K562 (cell line): Measurements from ENCODE around the gene C1orf174. TPM values are rescaled to one million over a fixed set of nuclear protein-coding genes. Genes with fewer than 3 reads are reported as not detected.
A peak's percentile ranks its signal among the peaks of the same experiment; 100 is the strongest.

Experiments used
- BCL6 ChIP-seq: fragments of 250-450 bp; sonication (Bioruptor Pico); IDR thresholded peaks from 2 replicates; pipeline ENCODE4 v1.4.0; 2020
- CBX8 ChIP-seq: fragments of 200-600 bp; sonication (generic); IDR thresholded peaks from 2 replicates; pipeline ENCODE4 v1.6.1; 2012; ENCODE audit warnings: borderline replicate concordance, mixed run types, low read depth, mild to moderate bottlenecking, moderate library complexity, mixed read lengths, low read length, control low read depth, inconsistent platforms; ENCODE audit not compliant: poor library complexity, severe bottlenecking; ENCODE audit errors: extremely low read depth
- EWSR1 ChIP-seq: fragments of 450-650 bp; IDR thresholded peaks from 2 replicates; pipeline ENCODE4 v1.6.1; 2018; ENCODE audit warnings: borderline replicate concordance, mild to moderate bottlenecking, low read depth, moderate library complexity; ENCODE audit not compliant: partially characterized antibody
- FOS ChIP-seq: IDR thresholded peaks from 3 replicates; pipeline ENCODE4 v1.6.1; 2011; ENCODE audit not compliant: insufficient read length; ENCODE audit errors: extremely low read depth
- FOXK2 ChIP-seq, 2 experiments: fragments of 450-650 bp; IDR thresholded peaks in 1 of 2; conservative IDR thresholded peaks in 1 of 2; 2 replicates each; pipeline ENCODE4 v1.6.1; 2016; ENCODE audit warnings: low read depth in 2 of 2, mild to moderate bottlenecking in 1 of 2
- HDAC2 ChIP-seq: fragments of 450-650 bp; IDR thresholded peaks from 2 replicates; pipeline ENCODE4 v1.6.1; 2016; ENCODE audit warnings: mild to moderate bottlenecking
- ILF3 ChIP-seq: fragments of 450-650 bp; IDR thresholded peaks from 2 replicates; pipeline ENCODE4 v1.6.1; 2018; ENCODE audit warnings: antibody characterized with exemption, mild to moderate bottlenecking, moderate library complexity, borderline replicate concordance
- KAT2B ChIP-seq: IDR thresholded peaks from one replicate; pipeline ENCODE4 v1.6.1; 2012; ENCODE audit warnings: low read depth, mild to moderate bottlenecking, control low read depth, inconsistent platforms, low read length, moderate library complexity
- MECOM ChIP-seq: fragments of 250-450 bp; sonication (Bioruptor Pico); IDR thresholded peaks from 2 replicates; pipeline ENCODE4 v1.8.0; 2022; ENCODE audit warnings: inconsistent platforms
- PML ChIP-seq: IDR thresholded peaks from 2 replicates; pipeline ENCODE4 v1.6.1; 2012; ENCODE audit warnings: low read length, inconsistent platforms
- SPI1 ChIP-seq: IDR thresholded peaks from 2 replicates; pipeline ENCODE4 v1.6.1; 2011; ENCODE audit warnings: low read depth, low read length, control low read depth, borderline replicate concordance
- SREBF1 ChIP-seq: fragments of 150-350 bp; IDR thresholded peaks from 2 replicates; pipeline ENCODE4 v1.6.1; 2014; ENCODE audit warnings: antibody characterized with exemption, low read depth, low read length, borderline replicate concordance
- TCF3 ChIP-seq: sonication (generic); formaldehyde crosslinking; IDR thresholded peaks from 2 replicates; pipeline ENCODE4 v1.4.0; 2020; ENCODE audit warnings: mild to moderate bottlenecking, missing genetic modification reagents
- ZBTB26 ChIP-seq: fragments of 450-650 bp; formaldehyde crosslinking; IDR thresholded peaks from 2 replicates; pipeline ENCODE4 v1.4.0; 2022; ENCODE audit warnings: missing genetic modification characterization
- ZEB2 ChIP-seq: fragments of 450-650 bp; IDR thresholded peaks from 2 replicates; pipeline ENCODE4 v1.6.1; 2016
- ZFP91 ChIP-seq: sonication (generic); formaldehyde crosslinking; IDR thresholded peaks from 2 replicates; pipeline ENCODE4 v1.8.0; 2022; ENCODE audit warnings: mild to moderate bottlenecking, missing genetic modification reagents
- ZMIZ1 ChIP-seq, 2 experiments: fragments of 150-350 bp in 1 of 2; IDR thresholded peaks; 2 replicates each; pipeline ENCODE4 v1.6.1; 2012 to 2016; ENCODE audit warnings: low read depth in 2 of 2, low read length in 2 of 2, mild to moderate bottlenecking in 1 of 2, moderate library complexity in 1 of 2
- ZNF212 ChIP-seq: fragments of 450-650 bp; formaldehyde crosslinking; IDR thresholded peaks from 2 replicates; pipeline ENCODE4 v1.4.0; 2020; ENCODE audit warnings: mild to moderate bottlenecking
- ZNF217 ChIP-seq: sonication (generic); formaldehyde crosslinking; IDR thresholded peaks from 2 replicates; pipeline ENCODE4 v1.8.0; 2022; ENCODE audit warnings: mild to moderate bottlenecking, missing genetic modification reagents
- ZNF232 ChIP-seq: sonication (generic); formaldehyde crosslinking; IDR thresholded peaks from 2 replicates; pipeline ENCODE4 v1.8.0; 2022; ENCODE audit warnings: mild to moderate bottlenecking, missing genetic modification reagents
- ZNF239 ChIP-seq: fragments of 250-450 bp; sonication (Bioruptor Pico); IDR thresholded peaks from 2 replicates; pipeline ENCODE4 v1.4.0; 2020; ENCODE audit warnings: mild to moderate bottlenecking
- ZSCAN32 ChIP-seq: fragments of 450-650 bp; formaldehyde crosslinking; IDR thresholded peaks from 2 replicates; pipeline ENCODE4 v1.4.0; 2020; ENCODE audit warnings: mild to moderate bottlenecking, moderate library complexity
- polyA plus RNA-seq, 8 experiments: library from polyadenylated mRNA; depleted of rRNA in 4 of 8; stranded (reverse) in 5 of 8; unstranded in 3 of 8; fragments of >200 nt; fragmentation: Nextera tagmentation in 2 of 8; fragmentation: Illumina TruSeq in 1 of 8; extraction: Ambion mirVana in 2 of 8; extraction: Trizol in 1 of 8; gene quantifications; 2 replicates each; pipeline versions ENCODE4 v1.2.1 to v1.2.3, GENCODE V29; 2011 to 2014; ENCODE audit warnings: inconsistent platforms in 1 of 8, missing spikeins in 1 of 8
- total RNA-seq, 7 experiments: library from RNA; depleted of rRNA in 6 of 7; stranded (reverse); fragments of >200 nt in 6 of 7; fragmentation: Illumina TruSeq in 2 of 7; extraction: Trizol in 2 of 7; gene quantifications; 2 replicates each; pipeline versions ENCODE4 v1.2.1 to v1.2.3, GENCODE V29; 2011 to 2021; ENCODE audit warnings: low replicate concordance in 1 of 7

Gene C1orf174
- total and polyA plus RNA-seq, 9 of the 15 experiments (the other 6 are each of a cell fraction or from before 2014, with no cell fraction given) = 38.5 to 64.9 (median 45.4) TPM

GRCh38 chr1:3900150-3900968 is at the start of gene C1orf174 (continued):
- peak in 1 of 2 experiments; percentile 63; a peak in 2 of 4 replicates for TF ChIP-seq ZMIZ1 (IDR thresholded peaks at IDR 0.05; ENCODE audit: low read depth in 2 of 2, low read length in 2 of 2)
- TF ChIP-seq ZFP91 (CRISPR knock-in tag) = no peak
- 0 out of 2 replicates have a peak, but pooled peaks have one; percentile 8 for TF ChIP-seq ZNF212 (CRISPR knock-in tag)
- TF ChIP-seq SPI1 = no peak
- peak; percentile 28 to 79; a peak in 3 of 4 replicates for TF ChIP-seq FOXK2 (conservative IDR thresholded peaks at IDR 0.05 in 1 of 2, IDR thresholded peaks at IDR 0.05 in 1 of 2; ENCODE audit: low read depth in 2 of 2)
- no peak for TF ChIP-seq ZSCAN32 (CRISPR knock-in tag)
- TF ChIP-seq PML = no peak; the same call in none of the 2 replicates
- TF ChIP-seq TCF3 (CRISPR knock-in tag) = no peak; the same call in 1 of the 2 replicates
- TF ChIP-seq ILF3 = no peak
- no peak for TF ChIP-seq KAT2B
- TF ChIP-seq ZNF232 (CRISPR knock-in tag) = no peak; the same call in 1 of the 2 replicates
- TF ChIP-seq ZBTB26 (CRISPR knock-in tag) = no peak; the same call in 1 of the 2 replicates
- TF ChIP-seq SREBF1 = no peak
- TF ChIP-seq EWSR1 = no peak
- no peak for TF ChIP-seq ZEB2
- TF ChIP-seq CBX8 = no peak
- peak; percentile 45 for TF ChIP-seq FOS
- TF ChIP-seq HDAC2 = no peak; the same call in 1 of the 2 replicates
- TF ChIP-seq ZNF217 (CRISPR knock-in tag) = no peak
- TF ChIP-seq MECOM (CRISPR knock-in tag) = no peak
- peak; percentile 18; the same call in 1 of the 2 replicates for TF ChIP-seq ZNF239 (CRISPR knock-in tag)
- peak; percentile 76; the same call in 1 of the 2 replicates for TF ChIP-seq BCL6 (CRISPR knock-in tag)
